NCI-H2196 (cell line): Measurements from ENCODE around the gene KAT5.
"Not testable (repeated sequence)": the region's sequence is repeated elsewhere in the genome, so short reads cannot be mapped to it uniquely, and the experiment has no call there.

Experiments
- DNase-seq: peaks from one replicate; lab custom pipeline; 2025; ENCODE audit not compliant: unreplicated experiment; lab: John Stamatoyannopoulos, UW

The KAT5 gene

GRCh38 chr11:65708451-65708850, 3.6 kb upstream of the KAT5 start:
- DNase-seq: no peak

GRCh38 chr11:65709661-65710060, 2.4 kb upstream of the KAT5 start:
- DNase-seq: no peak

- no peak for DNase-seq
Measured at GRCh38 chr11:65710421-65710820, 1.6 kb upstream of the KAT5 start.

- no peak for DNase-seq
Measured at GRCh38 chr11:65712633-65713076, 603 bp downstream of the KAT5 start.

- DNase-seq: no peak
Measured at GRCh38 chr11:65713212-65713969, 1.3 kb downstream of the KAT5 start.

- DNase-seq: no peak
Measured at GRCh38 chr11:65714433-65714832, 2.4 kb downstream of the KAT5 start.

GRCh38 chr11:65716302-65716701, 4.2 kb downstream of the KAT5 start:
- DNase-seq: no peak

GRCh38 chr11:65716774-65717405, 4.8 kb downstream of the KAT5 start:
- no peak for DNase-seq

- DNase-seq: no peak
Measured at GRCh38 chr11:65717906-65718305, 5.9 kb downstream of the KAT5 start.

- no peak for DNase-seq
Measured at GRCh38 chr11:65718531-65718930, 6.5 kb downstream of the KAT5 start.

- DNase-seq: peak; percentile 24
Measured at GRCh38 chr11:65718964-65719492, 7.0 kb downstream of the KAT5 start.

GRCh38 chr11:65719871-65720210, 7.8 kb downstream of the KAT5 start:
- no peak for DNase-seq

GRCh38 chr11:65720211-65720934, 8.3 kb downstream of the KAT5 start, which contains the start of gene RNASEH2C:
Gene RNASEH2C (minus strand): TSS chr11:65720798. CDS start chr11:65720758, 40 bp downstream.
- peak; percentile 92 for DNase-seq

- no peak for DNase-seq
Measured at GRCh38 chr11:65722261-65722660, 10.2 kb downstream of the KAT5 start.

- DNase-seq: no peak
Measured at GRCh38 chr11:65726660-65727059, 14.6 kb downstream of the KAT5 start.

GRCh38 chr11:65727865-65728264, 15.8 kb downstream of the KAT5 start:
- DNase-seq: no peak

- DNase-seq: no peak
Measured at GRCh38 chr11:65730461-65730860, 18.4 kb downstream of the KAT5 start.

- DNase-seq: not testable (repeated sequence)
Measured at GRCh38 chr11:65735111-65735510, 23.1 kb downstream of the KAT5 start.

- DNase-seq: no peak
Measured at GRCh38 chr11:65736810-65737209, 24.8 kb downstream of the KAT5 start.

- no peak for DNase-seq
Measured at GRCh38 chr11:65739022-65739421, 27.0 kb downstream of the KAT5 start.

GRCh38 chr11:65741185-65741584, 29.1 kb downstream of the KAT5 start:
- no peak for DNase-seq

- no peak for DNase-seq
Measured at GRCh38 chr11:65742353-65742752, 30.3 kb downstream of the KAT5 start.
